ENCODE measurements around the gene MKRN3.

MKRN3 gene

DNA sequence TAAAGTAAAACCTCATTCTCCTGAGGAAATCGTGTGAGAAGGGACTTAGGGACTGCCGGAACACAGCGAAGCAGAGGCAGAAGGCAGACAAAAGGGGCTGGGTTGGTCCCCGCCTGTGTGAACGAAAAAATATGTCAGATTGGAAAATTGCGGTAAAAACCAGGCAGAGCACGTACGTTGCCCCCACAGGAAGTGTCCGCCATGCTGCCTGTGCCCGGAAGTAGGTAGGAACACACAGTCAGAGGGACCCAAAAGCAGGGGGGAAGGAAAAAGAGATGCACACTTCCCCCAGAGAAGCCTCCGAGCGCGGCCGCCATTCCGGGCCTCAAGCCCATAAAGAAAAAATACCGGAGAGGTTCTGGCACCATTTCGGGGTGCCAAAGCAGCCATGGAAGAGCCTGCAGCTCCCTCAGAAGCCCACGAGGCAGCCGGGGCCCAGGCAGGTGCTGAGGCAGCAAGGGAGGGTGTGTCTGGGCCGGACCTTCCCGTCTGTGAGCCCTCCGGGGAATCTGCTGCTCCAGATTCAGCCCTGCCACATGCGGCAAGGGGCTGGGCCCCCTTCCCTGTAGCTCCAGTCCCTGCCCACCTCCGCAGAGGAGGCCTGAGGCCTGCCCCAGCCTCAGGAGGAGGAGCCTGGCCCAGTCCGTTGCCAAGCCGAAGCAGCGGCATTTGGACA lies at the start of gene MKRN3:
Gene MKRN3, plus strand, starts transcription at position 280 of the 676 bp plus-strand sequence. Its CDS starts 109 bp downstream, at position 389.
- TF ChIP-seq POLR2A (IDR thresholded peaks at IDR 0.05; ENCODE audit: low read length), result peak; percentile 14
- TF ChIP-seq GATA1 (IDR thresholded peaks at IDR 0.05; ENCODE audit: low read depth, low read length), result no peak
- peak; percentile 76 to 77 for DNase-seq

DNA sequence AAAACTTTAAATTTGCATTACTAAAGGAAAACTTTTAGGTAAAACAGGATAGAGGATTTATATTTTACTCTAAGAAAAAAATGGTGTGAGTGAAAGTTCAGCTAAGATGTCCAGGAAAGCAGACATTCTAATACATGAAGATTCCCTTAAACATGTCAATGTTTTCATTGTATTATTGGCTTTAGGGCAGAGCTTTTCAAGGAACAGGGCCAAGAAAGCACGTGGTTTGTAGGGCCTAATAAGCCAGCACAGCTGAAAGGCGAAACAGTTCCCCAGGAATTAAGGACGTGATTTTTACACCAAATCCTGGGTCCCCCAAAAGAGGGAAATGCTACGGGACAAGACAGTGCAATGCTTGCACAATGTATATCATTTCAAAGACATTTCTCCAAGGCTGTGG lies 48.6 kb upstream of the MKRN3 start:
- DNase-seq, result no peak
- TF ChIP-seq GATA1 (IDR thresholded peaks at IDR 0.05; ENCODE audit: low read depth, low read length) (no peak), POLR2A (IDR thresholded peaks at IDR 0.05; ENCODE audit: low read length) (no peak)

DNA sequence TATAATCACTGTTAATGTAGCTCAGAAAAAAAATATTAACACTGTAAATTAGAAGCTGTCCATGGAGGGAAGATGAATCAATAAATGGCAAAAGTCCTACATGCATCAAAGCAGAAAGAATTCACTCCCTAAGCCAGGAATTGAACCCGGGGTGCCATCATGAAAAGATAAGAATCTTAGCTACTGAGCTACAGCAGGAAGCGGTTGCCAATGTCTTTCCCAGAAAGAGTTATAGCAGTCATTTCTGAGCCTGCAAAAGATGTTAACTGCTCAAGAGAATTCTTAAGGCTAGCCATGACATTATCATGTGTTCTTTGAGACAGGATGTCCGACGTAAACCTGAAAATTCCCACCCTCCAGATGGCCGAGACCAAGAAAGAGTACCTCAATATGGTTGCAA lies 47.4 kb upstream of the MKRN3 start:
- no peak for DNase-seq
- TF ChIP-seq POLR2A (IDR thresholded peaks at IDR 0.05; ENCODE audit: low read length) (no peak), GATA1 (IDR thresholded peaks at IDR 0.05; ENCODE audit: low read depth, low read length) (no peak)

DNA sequence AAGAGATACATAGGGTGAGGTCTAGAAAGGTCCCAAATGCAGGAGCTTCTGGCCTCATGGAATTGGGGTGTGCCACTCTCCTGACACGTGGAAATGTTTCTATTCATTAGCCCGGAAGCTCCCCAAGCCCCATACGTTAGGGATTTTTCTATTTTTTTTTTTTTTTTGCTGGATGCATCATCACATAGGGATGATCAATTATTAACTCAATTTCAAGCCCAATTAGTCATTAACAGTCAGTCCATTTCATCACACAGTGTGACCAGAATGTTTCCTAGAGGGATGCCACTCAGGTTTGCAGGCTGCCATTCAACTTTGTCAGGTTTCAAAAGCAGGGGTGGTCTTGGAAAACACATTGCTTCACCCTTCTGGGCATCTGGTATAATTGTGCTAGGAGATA lies 40.7 kb upstream of the MKRN3 start:
- DNase-seq, result no peak
- TF ChIP-seq GATA1 (IDR thresholded peaks at IDR 0.05; ENCODE audit: low read depth, low read length) (no peak), POLR2A (IDR thresholded peaks at IDR 0.05; ENCODE audit: low read length) (no peak)

DNA sequence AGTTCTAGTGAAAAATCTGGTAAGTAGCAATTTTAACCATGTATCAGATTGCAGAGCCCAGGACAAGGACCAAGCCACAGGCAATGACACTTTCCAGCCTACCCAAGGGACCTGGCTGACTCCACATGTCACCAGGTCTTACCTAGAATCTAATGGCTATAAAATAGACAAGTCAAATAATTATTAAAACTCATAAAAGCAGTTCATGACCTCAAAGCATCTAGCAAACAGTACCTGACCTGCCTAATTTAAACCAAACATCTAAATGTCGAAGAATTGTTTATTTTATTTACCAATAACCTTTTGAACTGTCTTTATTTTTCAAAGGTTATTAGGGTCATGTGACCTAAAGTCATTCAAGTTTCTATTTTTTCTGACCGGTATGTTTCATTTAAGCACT lies 35.6 kb upstream of the MKRN3 start:
- no peak for TF ChIP-seq GATA1 (IDR thresholded peaks at IDR 0.05; ENCODE audit: low read depth, low read length)
- no peak for TF ChIP-seq POLR2A (IDR thresholded peaks at IDR 0.05; ENCODE audit: low read length)
- DNase-seq, result no peak

DNA sequence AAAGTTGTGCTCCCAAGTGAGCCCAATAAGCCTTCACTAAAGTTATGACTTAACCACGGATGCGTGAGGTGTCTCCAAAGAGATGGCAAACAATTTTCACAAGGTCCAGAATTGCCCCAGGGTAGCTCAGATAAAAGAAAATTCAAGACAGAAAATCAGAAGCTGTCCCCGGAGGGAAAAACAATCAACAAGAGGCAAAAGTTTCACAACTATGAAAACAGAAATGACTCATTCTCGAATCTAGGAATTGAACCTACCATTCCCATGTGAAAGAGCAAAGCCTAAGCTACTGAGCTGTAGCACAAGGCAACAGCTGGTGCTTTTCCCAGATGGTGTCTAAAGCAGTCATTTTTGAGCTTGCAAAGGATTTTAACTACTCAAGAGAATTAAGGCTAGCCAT lies 33.5 kb upstream of the MKRN3 start:
- DNase-seq, result no peak
- TF ChIP-seq POLR2A (IDR thresholded peaks at IDR 0.05; ENCODE audit: low read length) (no peak), GATA1 (IDR thresholded peaks at IDR 0.05; ENCODE audit: low read depth, low read length) (no peak)

DNA sequence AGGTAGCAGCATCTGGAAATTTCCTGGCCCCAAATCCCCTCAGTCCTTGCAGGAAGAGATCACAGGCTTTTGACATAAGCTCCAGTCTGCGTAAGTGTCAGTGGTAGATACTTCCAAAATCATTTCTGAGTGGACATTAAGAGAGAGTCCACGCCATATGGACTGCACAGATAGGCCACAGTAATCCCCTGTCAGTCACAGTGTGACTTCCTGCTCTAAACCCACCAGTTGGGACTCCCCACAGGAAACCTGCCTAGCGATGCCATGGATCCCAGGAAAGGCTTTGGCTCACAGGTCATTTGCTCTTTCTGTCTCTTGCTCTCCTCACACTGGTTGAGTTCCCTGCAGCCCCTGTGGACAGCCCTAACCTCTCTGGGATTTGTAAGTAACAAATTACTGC lies 28.8 kb upstream of the MKRN3 start:
- TF ChIP-seq GATA1 (IDR thresholded peaks at IDR 0.05; ENCODE audit: low read depth, low read length), result no peak
- no peak for TF ChIP-seq POLR2A (IDR thresholded peaks at IDR 0.05; ENCODE audit: low read length)
- DNase-seq, result no peak

DNA sequence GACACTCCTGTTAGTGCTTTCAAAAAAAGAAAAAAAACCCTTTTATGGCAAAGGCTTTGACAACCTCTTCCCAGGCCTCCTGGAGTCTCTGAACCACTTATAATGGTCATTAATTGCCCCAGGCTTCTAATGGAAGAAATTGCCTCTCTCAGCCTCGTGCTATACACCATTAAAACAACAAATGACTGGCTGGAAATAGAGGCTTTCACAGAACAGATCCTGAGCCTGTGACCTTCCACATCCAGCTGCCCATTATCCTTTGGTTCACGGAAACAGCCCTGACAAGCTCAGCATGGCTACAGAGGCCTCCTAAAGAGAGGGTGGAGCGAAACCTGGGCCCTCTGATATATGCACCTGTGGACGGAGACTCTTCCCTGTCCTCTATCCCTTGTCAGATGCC lies 26.8 kb upstream of the MKRN3 start:
- no peak for DNase-seq
- no peak for TF ChIP-seq GATA1 (IDR thresholded peaks at IDR 0.05; ENCODE audit: low read depth, low read length)
- no peak for TF ChIP-seq POLR2A (IDR thresholded peaks at IDR 0.05; ENCODE audit: low read length)

DNA sequence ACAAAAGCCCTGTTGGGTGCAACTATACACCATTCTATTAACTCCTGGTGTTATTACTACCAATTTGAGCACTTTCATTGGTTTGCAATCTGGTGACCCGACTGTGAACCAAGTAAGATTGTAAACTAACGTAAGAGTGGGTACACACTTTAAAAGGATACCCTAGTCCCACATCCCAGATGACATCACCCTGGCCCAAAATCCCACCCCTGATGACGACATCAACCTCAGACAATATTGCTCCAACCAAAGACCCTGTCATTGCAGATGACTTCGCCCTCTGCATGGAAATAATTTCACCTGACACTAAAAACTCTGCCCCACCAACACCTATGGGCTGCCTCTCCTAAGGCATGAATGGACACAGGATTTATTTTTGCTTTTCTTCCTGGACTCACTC lies 25.6 kb upstream of the MKRN3 start:
- TF ChIP-seq POLR2A (IDR thresholded peaks at IDR 0.05; ENCODE audit: low read length), result no peak
- DNase-seq, result no peak

DNA sequence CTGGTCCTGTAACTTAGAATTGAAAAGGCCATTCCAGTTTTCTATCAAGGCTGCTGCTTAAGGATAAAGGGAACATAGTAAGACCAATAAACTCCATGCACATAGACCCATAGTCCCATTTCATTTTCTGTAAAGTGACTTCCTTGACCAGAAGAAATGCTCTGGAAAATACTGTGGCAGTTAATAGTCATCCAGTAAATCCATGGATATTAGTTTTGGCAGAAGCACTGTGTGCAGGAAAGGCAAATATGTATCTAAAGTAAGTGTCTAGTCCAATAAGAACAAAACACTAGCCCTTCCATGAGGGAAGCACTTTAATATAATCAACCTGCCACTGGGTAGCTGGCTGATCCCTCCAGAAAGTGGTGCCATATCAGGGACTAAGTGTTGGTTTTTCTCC lies 19.3 kb upstream of the MKRN3 start:
- no peak for TF ChIP-seq POLR2A (IDR thresholded peaks at IDR 0.05; ENCODE audit: low read length)
- TF ChIP-seq GATA1 (IDR thresholded peaks at IDR 0.05; ENCODE audit: low read depth, low read length), result no peak

DNA sequence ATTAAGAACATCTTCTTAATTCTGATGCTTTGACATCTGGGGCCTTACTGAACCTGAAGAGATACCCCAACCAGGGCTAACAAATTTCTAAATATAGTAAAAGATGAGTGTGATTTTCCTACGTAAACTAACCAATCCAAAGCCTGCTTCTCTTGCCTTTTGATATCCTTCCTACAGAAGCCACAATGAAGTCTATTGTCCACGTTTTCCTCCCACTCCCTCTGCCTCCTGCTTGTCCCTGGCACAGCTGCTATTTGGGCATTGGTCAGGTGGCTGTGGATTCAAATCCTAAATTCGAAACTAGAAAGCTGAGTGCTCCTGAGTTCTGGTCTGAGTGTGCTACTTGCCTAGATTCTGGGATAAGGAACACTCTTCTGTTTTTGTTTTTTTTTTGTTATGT lies 17.4 kb upstream of the MKRN3 start:
- TF ChIP-seq POLR2A (IDR thresholded peaks at IDR 0.05; ENCODE audit: low read length) (no peak), GATA1 (IDR thresholded peaks at IDR 0.05; ENCODE audit: low read depth, low read length) (no peak)
- no peak for DNase-seq

More for the DNA sequence above, 19.3 kb upstream of the MKRN3 start:
- DNase-seq, result no peak

DNA sequence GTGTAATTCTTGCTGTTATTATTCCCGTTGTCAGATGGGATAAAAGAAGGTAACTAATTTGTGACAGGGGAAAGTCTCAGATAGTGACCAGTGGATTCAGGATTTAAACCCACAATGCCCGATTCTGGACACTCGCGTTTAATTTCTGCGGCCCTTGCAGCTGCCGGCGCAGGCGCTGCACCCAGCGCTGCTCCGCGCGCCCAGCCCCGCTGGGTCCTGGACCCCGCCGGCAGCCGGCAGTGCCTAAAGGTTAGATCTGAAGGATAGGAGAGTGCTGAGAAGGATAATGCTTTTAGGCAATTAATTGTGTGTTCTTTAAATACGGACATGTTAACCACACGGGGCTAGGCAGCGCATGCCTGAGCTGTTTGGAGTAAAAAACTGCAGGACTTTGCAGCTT lies 3.6 kb upstream of the MKRN3 start:
- TF ChIP-seq GATA1 (IDR thresholded peaks at IDR 0.05; ENCODE audit: low read depth, low read length), result no peak
- no peak for TF ChIP-seq POLR2A (IDR thresholded peaks at IDR 0.05; ENCODE audit: low read length)
- no peak for DNase-seq

DNA sequence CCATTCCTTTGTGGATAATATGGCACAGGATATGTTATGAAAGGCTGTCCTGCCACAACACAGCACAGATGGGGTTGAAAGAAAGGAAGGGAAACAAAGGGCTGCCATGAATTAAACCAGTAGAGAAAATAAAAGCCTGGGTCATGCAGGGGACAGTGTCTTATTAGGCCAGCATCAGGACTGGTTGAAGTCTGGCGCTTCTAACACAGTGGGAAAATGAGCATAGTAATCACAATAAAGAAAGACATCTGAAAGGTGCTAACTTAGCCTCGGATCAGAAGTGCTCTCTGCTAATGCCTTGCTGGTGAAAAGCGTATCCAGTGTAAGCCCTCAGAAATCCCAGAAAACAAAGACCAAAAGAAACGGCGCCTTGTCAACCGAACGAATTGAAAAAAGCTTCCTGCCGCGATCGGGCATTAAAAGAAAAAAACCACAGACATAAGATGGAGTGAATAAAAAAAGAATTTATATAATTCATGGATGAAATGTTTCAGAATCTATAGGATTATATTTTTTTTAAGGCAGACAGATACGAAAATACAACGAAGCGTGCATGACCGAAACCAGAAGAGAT lies 566 bp upstream of the MKRN3 start:
- no peak for TF ChIP-seq GATA1 (IDR thresholded peaks at IDR 0.05; ENCODE audit: low read depth, low read length)
- TF ChIP-seq POLR2A (IDR thresholded peaks at IDR 0.05; ENCODE audit: low read length), result no peak
- DNase-seq, result peak in 1 of 2 experiments; percentile 22

DNA sequence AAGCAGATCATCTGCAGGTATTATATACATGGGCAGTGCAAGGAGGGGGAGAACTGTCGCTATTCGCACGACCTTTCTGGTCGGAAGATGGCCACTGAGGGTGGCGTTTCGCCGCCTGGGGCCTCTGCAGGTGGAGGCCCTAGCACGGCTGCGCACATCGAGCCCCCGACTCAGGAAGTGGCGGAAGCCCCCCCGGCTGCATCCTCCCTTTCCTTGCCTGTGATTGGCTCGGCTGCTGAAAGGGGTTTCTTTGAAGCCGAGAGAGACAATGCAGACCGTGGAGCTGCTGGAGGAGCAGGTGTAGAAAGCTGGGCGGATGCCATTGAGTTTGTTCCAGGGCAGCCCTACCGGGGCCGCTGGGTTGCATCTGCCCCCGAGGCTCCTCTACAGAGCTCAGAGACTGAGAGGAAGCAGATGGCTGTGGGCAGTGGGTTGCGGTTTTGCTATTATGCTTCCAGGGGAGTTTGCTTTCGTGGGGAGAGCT lies 639 bp downstream of the MKRN3 start:
- no peak for DNase-seq
- no peak for TF ChIP-seq GATA1 (IDR thresholded peaks at IDR 0.05; ENCODE audit: low read depth, low read length)
- TF ChIP-seq POLR2A (IDR thresholded peaks at IDR 0.05; ENCODE audit: low read length), result no peak

DNA sequence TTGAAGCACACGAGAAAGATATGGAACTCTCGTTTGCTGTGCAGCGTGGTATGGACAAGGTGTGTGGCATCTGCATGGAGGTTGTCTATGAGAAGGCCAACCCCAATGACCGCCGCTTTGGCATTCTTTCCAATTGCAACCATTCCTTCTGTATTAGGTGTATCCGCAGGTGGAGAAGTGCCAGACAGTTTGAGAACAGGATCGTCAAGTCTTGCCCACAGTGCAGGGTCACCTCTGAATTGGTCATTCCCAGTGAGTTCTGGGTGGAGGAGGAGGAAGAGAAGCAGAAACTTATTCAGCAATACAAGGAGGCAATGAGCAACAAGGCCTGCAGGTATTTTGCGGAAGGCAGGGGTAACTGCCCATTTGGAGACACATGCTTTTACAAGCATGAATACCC lies 1.2 kb downstream of the MKRN3 start:
- no peak for DNase-seq
- TF ChIP-seq GATA1 (IDR thresholded peaks at IDR 0.05; ENCODE audit: low read depth, low read length) (no peak), POLR2A (IDR thresholded peaks at IDR 0.05; ENCODE audit: low read length) (no peak)
